ENCODE measurements around the gene PPIA. TPM values are rescaled to one million over a fixed set of nuclear protein-coding genes. Genes with fewer than 3 reads are reported as not detected.

The PPIA gene
- total RNA-seq, 1 donor from 2014 or later: 3,738 TPM

DNA sequence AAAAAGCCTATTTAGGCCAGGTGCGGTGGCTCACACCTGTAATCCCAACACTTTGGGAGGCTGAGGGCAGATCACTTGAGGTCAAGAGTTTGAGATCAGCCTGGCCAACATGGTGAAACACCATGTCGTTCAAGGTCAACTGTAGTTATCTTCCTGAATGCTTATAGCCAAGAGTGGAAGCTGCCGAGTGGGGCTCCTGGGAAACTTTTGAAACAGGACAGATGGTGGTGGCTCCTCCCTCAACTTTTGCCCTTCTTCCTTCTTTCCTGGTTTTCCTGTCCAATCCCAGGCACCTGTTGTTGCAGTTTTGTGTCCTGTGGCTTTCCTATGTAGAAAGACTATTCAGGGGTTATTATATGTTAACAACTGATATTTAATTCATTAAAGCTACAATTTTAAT, 8.7 kb upstream of the PPIA start:
- DNase-seq (ENCODE audit: low read depth): no peak
- no peak overlapping the region for H3K4me3 ChIP-seq (ENCODE audit: low read depth, low read length)
- TF ChIP-seq, protein P1, sequence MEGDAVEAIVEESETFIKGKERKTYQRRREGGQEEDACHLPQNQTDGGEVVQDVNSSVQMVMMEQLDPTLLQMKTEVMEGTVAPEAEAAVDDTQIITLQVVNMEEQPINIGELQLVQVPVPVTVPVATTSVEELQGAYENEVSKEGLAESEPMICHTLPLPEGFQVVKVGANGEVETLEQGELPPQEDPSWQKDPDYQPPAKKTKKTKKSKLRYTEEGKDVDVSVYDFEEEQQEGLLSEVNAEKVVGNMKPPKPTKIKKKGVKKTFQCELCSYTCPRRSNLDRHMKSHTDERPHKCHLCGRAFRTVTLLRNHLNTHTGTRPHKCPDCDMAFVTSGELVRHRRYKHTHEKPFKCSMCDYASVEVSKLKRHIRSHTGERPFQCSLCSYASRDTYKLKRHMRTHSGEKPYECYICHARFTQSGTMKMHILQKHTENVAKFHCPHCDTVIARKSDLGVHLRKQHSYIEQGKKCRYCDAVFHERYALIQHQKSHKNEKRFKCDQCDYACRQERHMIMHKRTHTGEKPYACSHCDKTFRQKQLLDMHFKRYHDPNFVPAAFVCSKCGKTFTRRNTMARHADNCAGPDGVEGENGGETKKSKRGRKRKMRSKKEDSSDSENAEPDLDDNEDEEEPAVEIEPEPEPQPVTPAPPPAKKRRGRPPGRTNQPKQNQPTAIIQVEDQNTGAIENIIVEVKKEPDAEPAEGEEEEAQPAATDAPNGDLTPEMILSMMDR (conservative IDR thresholded peaks at IDR 0.05; ENCODE audit: low read depth, low read length): no peak

DNA sequence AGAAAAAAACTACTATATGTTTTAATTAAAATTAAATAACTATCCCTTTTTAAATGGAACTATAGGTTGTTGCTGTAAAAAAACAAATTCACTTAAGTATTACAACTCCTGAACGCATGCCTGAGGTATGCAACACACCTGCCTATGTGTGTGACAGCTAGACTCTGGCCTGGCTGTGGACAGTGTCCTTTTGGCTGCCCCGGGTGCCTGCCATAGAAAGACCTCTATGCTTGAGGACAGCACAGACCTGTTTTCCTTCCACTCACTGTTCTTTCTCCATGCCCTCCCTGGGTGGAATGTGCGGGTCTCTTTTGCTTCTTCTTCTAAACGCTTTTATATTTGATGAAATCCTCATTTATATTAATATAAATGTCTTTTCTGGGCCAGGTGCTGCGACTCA, 6.5 kb upstream of the PPIA start:
- no peak for DNase-seq (ENCODE audit: low read depth)
- no peak overlapping the region for H3K4me3 ChIP-seq (ENCODE audit: low read depth, low read length)
- TF ChIP-seq, protein P1 (conservative IDR thresholded peaks at IDR 0.05; ENCODE audit: low read depth, low read length): no peak

DNA sequence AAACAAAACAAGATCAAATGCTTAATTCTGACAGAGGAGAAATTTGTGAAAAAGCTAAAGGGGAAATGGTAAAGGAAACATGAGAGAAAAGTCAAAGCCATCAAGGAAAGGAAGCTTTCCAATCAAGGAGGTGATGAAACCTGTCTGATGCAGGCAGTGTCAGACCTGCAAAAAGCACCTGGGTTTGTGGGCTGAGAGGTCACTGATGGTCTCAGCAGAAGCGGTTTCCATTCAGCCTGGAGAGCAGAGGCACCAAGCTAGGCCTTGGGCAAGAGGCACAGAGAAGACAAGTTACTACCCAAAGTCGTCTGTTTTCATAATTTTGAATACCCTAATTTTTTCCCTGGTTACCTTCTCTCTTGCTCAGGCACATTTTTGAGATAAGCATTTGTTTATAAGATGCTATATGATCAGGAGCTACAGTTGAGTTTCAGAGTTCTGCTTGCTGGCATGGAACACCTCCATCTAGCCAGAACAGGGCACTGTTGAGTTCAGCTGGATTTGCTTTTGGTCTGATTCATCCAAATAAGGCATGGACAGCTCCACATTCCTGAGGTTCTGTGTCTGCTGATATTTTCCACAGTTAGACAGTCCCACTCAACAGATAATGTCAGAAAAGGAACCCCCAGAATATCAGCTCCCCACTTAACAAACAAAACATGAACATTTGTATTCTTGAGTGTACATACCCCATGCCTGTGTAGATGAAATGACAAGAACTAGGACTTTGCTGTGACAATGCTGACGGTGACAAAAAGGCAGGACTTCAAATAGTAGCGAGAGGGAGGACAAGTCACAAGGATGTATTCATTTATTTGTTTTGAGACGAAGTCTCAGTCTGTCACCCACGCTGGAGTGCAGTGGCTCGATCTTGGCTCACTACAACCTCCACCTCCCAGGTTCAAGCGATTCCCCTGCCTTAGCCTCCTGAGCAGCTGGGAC, 4.9 kb upstream of the PPIA start:
- H3K4me3 ChIP-seq (ENCODE audit: low read depth, low read length): no peak overlapping the region
- DNase-seq (ENCODE audit: low read depth): no peak
- TF ChIP-seq, protein P1 (conservative IDR thresholded peaks at IDR 0.05; ENCODE audit: low read depth, low read length): peak; percentile 15

DNA sequence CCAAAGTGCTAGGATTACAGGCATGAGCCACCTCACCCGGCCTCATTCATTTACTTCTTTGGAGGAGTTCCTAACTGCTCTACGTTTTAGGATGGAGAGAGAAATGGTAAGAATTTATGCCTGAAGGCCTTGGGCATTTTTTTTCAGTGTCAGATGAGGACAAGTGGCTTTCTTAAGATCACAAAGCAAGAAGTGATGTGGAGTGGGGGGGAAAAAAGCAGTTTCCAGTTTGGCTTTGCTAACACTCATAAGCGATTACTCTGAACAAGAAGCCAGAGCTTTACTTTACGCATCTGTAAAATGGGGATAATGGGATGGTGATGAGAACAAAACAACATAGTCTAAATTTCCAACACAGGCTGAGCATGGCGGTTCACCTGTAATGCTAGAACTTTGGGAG, 2.6 kb upstream of the PPIA start:
- TF ChIP-seq, protein P1 (conservative IDR thresholded peaks at IDR 0.05; ENCODE audit: low read depth, low read length): no peak
- H3K4me3 ChIP-seq (ENCODE audit: low read depth, low read length): no peak overlapping the region
- no peak for DNase-seq (ENCODE audit: low read depth)

DNA sequence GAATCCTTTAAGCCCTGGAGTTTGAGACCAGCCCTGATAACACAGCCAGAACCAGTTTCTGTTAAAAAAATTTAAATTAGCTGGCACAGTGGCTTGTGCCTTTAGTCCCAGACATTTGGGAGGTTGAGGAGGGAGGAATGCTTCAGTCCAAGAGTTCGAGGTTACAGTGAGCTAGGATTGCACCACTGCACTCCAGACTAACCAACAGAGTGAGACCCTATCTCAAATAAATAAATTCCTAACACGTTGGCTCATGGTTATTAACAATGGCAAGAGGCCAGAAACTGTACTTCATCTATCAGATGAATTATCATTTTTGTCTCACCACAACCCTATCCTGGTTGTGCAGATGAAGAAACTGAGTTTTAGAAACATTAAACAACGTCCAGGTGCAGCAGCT, 2.1 kb upstream of the PPIA start:
- TF ChIP-seq, protein P1 (conservative IDR thresholded peaks at IDR 0.05; ENCODE audit: low read depth, low read length): no peak
- no peak overlapping the region for H3K4me3 ChIP-seq (ENCODE audit: low read depth, low read length)
- DNase-seq (ENCODE audit: low read depth): no peak

DNA sequence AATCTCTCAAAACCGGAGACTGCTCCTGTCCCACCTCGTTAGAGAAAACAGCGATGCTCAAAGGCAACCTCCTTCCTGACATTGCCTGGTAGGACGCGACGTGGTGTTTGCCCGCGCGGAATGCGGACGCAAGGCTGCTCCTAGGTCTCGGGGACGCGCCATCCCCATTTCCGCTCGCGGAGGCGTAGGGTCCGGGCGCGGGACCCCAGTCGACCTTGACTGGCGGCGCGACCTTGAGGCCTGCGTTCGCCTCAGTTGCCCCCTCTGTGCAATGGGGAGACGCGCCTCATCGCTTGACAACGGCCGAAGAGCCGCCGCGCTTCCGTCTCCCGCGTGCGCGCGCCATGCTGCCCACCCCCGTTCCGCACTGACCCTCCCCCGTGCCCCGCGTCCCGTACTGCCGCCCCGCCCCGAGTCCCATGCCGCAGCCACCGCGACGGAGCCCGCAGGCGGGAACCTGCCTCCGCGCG, 412 bp upstream of the PPIA start:
- no peak for DNase-seq (ENCODE audit: low read depth)
- TF ChIP-seq, protein P1 (conservative IDR thresholded peaks at IDR 0.05; ENCODE audit: low read depth, low read length): no peak

More for the DNA sequence above, 412 bp upstream of the PPIA start:
- peak overlapping the region; percentile 96 for H3K4me3 ChIP-seq (ENCODE audit: low read depth, low read length)

Data from epithelial cell of proximal tubule (primary cell).